CD4-positive, CD25-positive, alpha-beta regulatory T cell (primary cell): ENCODE results near the gene ZDHHC11B. TPM values are rescaled to one million over a fixed set of nuclear protein-coding genes. Genes with fewer than 3 reads are reported as not detected.
"Not testable (repeated sequence)": the region's sequence is repeated elsewhere in the genome, so short reads cannot be mapped to it uniquely, and the experiment has no call there.

Source experiments
- ATAC-seq, 2 donors: fragments of 150-1000 bp; cut with Tn5 transposase; one replicate each; pipeline ENCODE4 v1.10.0; 2021; ENCODE audit warnings: low read depth in 2 of 2, moderate number of reproducible peaks in 2 of 2, moderate library complexity in 1 of 2
- DNase-seq, 3 donors: peaks; one replicate each; pipeline versions ENCODE4 v3.0.0 to v3.0.0-alpha.2; 2012 to 2022; ENCODE audit warnings: mixed read lengths in 1 of 3
- H3K27ac ChIP-seq: one replicate; pipeline ENCODE4 v1.7.0; 2013; ENCODE audit warnings: mild to moderate bottlenecking, low read length; ENCODE audit not compliant: insufficient read depth, poor library complexity, severe bottlenecking
- H3K27me3 ChIP-seq: one replicate; pipeline ENCODE4 v1.7.0; 2013; ENCODE audit warnings: low read length; ENCODE audit not compliant: control insufficient read depth, insufficient read depth
- H3K36me3 ChIP-seq: one replicate; pipeline ENCODE4 v1.7.0; 2013; ENCODE audit warnings: mild to moderate bottlenecking, low read length, moderate library complexity; ENCODE audit not compliant: control insufficient read depth, insufficient read depth
- H3K4me1 ChIP-seq: 2 replicates; pipeline ENCODE4 v1.7.0; 2013; ENCODE audit warnings: mild to moderate bottlenecking, low read length; ENCODE audit not compliant: insufficient read depth, control insufficient read depth, poor library complexity, severe bottlenecking
- H3K4me3 ChIP-seq: one replicate; pipeline ENCODE4 v1.7.0; 2013; ENCODE audit warnings: low read depth, mild to moderate bottlenecking, low read length, moderate library complexity
- H3K9me3 ChIP-seq, 2 experiments: 1 replicate in 1 of 2; 2 replicates in 1 of 2; pipeline ENCODE4 v1.7.0; 2013; ENCODE audit warnings: low read length in 2 of 2, mild to moderate bottlenecking in 1 of 2, moderate library complexity in 1 of 2; ENCODE audit not compliant: control insufficient read depth in 2 of 2
- H3K27ac Mint-ChIP-seq, 3 donors: one replicate each; pipeline ENCODE4 v1.8.0; 2020 to 2022; ENCODE audit warnings: mild to moderate bottlenecking in 3 of 3, mixed read lengths in 3 of 3, moderate library complexity in 2 of 3
- H3K27me3 Mint-ChIP-seq: one replicate; pipeline ENCODE4 v1.8.0; 2022; ENCODE audit warnings: mild to moderate bottlenecking, mixed read lengths
- H3K36me3 Mint-ChIP-seq: one replicate; pipeline ENCODE4 v1.8.0; 2020; ENCODE audit warnings: mixed read lengths
- H3K4me1 Mint-ChIP-seq, 4 donors: one replicate each; pipeline ENCODE4 v1.8.0; 2020 to 2022; ENCODE audit warnings: mixed read lengths in 4 of 4, mild to moderate bottlenecking in 1 of 4
- H3K4me3 Mint-ChIP-seq, 4 donors: one replicate each; pipeline ENCODE4 v1.8.0; 2020 to 2022; ENCODE audit warnings: mild to moderate bottlenecking in 4 of 4, mixed read lengths in 4 of 4, moderate library complexity in 3 of 4
- H3K9me3 Mint-ChIP-seq, 7 donors: one replicate each; pipeline ENCODE4 v1.8.0; 2020 to 2022; ENCODE audit warnings: mixed read lengths in 7 of 7, mild to moderate bottlenecking in 3 of 7, moderate library complexity in 2 of 7
- polyA plus RNA-seq, 4 donors: library from polyadenylated mRNA; unstranded; fragments of 300-500 nt; fragmentation: Illumina TruSeq; gene quantifications; one replicate each; pipeline ENCODE4 v1.2.3, GENCODE V29; 2021
- total RNA-seq: library from RNA; stranded (reverse); gene quantifications from one replicate; pipeline ENCODE4 v1.2.3, GENCODE V29; 2022

ZDHHC11B gene
- total and polyA plus RNA-seq, 5 donors from 2014 or later = 17.7 TPM; not detected in 4

DNA sequence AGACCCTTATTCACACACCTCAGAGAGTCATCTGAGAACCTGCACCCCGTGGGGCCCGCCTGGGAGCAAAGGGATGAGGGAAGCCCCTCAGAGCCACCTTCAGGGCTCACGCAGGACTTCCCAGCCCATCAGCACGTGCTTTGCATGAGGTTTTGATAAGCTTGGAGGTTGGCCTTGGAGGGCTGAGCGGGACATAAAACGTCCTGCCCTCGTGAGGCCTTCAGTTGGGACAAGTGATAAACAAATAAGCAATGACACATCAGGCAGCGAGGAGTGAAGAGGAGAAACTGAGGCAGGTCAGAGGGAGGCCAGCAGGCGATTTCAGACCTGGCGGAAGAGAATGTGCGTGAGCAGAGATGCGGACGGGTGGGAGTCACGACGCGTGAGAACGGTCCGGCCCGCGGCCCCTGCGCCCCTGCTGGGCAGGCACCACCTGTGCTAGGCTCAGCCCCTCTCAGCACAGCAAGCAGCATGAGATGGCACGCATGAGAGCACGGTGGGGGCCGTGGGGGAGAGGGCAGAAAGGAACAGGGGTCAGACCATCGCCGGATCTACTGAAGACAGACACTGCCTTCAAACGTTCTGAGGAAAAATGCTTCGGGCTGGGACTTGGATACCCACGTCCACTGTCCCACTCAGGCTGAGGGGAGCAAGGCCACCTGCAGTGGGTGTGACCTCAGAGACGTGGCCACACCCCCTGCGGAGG lies 12.5 kb downstream of the ZDHHC11B start:
- H3K4me1 ChIP-seq, H3K27ac Mint-ChIP-seq, H3K4me3 Mint-ChIP-seq, H3K4me3 ChIP-seq, H3K9me3 ChIP-seq, H3K27me3 Mint-ChIP-seq, DNase-seq, H3K27me3 ChIP-seq, H3K36me3 Mint-ChIP-seq, H3K27ac ChIP-seq, H3K9me3 Mint-ChIP-seq, ATAC-seq, H3K36me3 ChIP-seq, H3K4me1 Mint-ChIP-seq: not testable (repeated sequence)

- not testable (repeated sequence) for H3K4me1 Mint-ChIP-seq, ATAC-seq, H3K27me3 ChIP-seq, H3K9me3 Mint-ChIP-seq, H3K4me3 ChIP-seq, H3K27ac ChIP-seq, H3K36me3 ChIP-seq, H3K9me3 ChIP-seq, H3K4me1 ChIP-seq, H3K27me3 Mint-ChIP-seq, DNase-seq, H3K4me3 Mint-ChIP-seq, H3K36me3 Mint-ChIP-seq
- peak overlapping the region in 2 of 3 donors; percentile 35 to 52 for H3K27ac Mint-ChIP-seq
Observed at GRCh38 chr5:771087-771781, 13.3 kb downstream of the ZDHHC11B start.

- not testable (repeated sequence) for H3K4me3 Mint-ChIP-seq, H3K27ac Mint-ChIP-seq, DNase-seq, H3K36me3 ChIP-seq, H3K4me1 Mint-ChIP-seq, H3K9me3 ChIP-seq, H3K4me1 ChIP-seq, H3K27ac ChIP-seq, H3K4me3 ChIP-seq, ATAC-seq, H3K36me3 Mint-ChIP-seq, H3K27me3 ChIP-seq, H3K9me3 Mint-ChIP-seq, H3K27me3 Mint-ChIP-seq
Observed at GRCh38 chr5:770585-770984, 13.9 kb downstream of the ZDHHC11B start.

- H3K27me3 Mint-ChIP-seq, H3K9me3 ChIP-seq, H3K4me1 ChIP-seq, H3K9me3 Mint-ChIP-seq, ATAC-seq, H3K4me1 Mint-ChIP-seq, DNase-seq, H3K27me3 ChIP-seq, H3K27ac ChIP-seq, H3K4me3 Mint-ChIP-seq, H3K27ac Mint-ChIP-seq, H3K4me3 ChIP-seq, H3K36me3 Mint-ChIP-seq, H3K36me3 ChIP-seq: not testable (repeated sequence)
Observed at GRCh38 chr5:769485-770145, 14.9 kb downstream of the ZDHHC11B start.

- H3K9me3 ChIP-seq = no peaks in the 10 kb centered on the region
- no peaks in the 10 kb centered on the region for H3K27me3 ChIP-seq
- ATAC-seq (no peak), DNase-seq (no peak)
- no peak overlapping the region for H3K4me3 ChIP-seq
- H3K9me3 Mint-ChIP-seq = no peaks in the 10 kb centered on the region
- H3K4me3 Mint-ChIP-seq = no peak overlapping the region
- H3K27me3 Mint-ChIP-seq = no peaks in the 10 kb centered on the region
- no peak overlapping the region for H3K27ac Mint-ChIP-seq
- H3K36me3 Mint-ChIP-seq = peaks cover 3% of the 10 kb centered on the region
- no peak overlapping the region for H3K27ac ChIP-seq
- no peaks in the 10 kb centered on the region for H3K4me1 Mint-ChIP-seq
- H3K4me1 ChIP-seq = no peaks in the 10 kb centered on the region
- H3K36me3 ChIP-seq = no peaks in the 10 kb centered on the region
Observed at GRCh38 chr5:766666-767431, 17.7 kb downstream of the ZDHHC11B start.

DNA sequence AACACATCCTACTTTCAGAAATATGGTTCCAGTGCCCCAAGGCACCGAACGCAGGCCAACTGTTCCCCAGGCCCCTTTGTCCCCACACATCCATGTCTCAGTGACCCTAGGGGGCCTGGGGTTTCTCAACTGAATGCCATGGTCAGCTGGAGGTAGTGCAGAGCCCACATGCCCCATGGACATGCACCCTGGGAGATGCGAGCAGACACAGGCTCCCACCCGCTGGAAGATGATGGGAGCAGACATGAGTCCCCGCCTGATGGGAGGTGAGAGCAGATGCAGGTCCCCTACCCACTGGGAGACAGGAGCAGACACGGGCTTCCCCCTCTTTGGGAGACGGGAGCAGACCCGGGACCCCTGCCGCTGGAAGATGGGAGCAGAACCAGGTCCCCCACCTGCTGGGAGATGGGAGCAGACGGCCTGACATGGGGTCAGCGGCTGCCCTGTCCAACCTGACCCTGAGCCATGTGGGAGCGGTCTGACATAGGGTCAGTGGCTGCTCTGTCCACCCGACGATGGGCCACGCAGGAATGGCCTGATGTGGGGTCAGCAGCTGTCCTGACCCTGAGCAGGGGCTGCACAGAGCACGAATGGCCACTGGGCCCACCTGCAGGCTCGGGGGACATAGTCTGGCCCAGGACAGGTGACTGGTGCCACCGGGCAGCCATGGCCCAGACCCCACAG lies 18.4 kb downstream of the ZDHHC11B start:
- Mint-ChIP-seq H3K4me1 (no peaks in the 10 kb centered on the region), H3K27ac (no peak overlapping the region), H3K4me3 (no peak overlapping the region), H3K36me3 (peaks cover 3% of the 10 kb centered on the region), H3K9me3 (no peaks in the 10 kb centered on the region), H3K27me3 (no peaks in the 10 kb centered on the region)
- Histone ChIP-seq H3K36me3 (no peaks in the 10 kb centered on the region), H3K27ac (no peak overlapping the region), H3K27me3 (no peaks in the 10 kb centered on the region), H3K4me3 (no peak overlapping the region), H3K4me1 (no peaks in the 10 kb centered on the region), H3K9me3 (no peaks in the 10 kb centered on the region)
- no peak for DNase-seq
- ATAC-seq = no peak

- ATAC-seq (no peak), DNase-seq (no peak)
- Mint-ChIP-seq H3K27ac (no peak overlapping the region), H3K4me1 (peaks cover 2 to 3% (median 2%) of the 10 kb centered on the region in 4 donors), H3K27me3 (no peaks in the 10 kb centered on the region), H3K4me3 (no peak overlapping the region), H3K9me3 (no peaks in the 10 kb centered on the region), H3K36me3 (peaks cover 3% of the 10 kb centered on the region)
- no peaks in the 10 kb centered on the region for H3K36me3 ChIP-seq
- H3K9me3 ChIP-seq = no peaks in the 10 kb centered on the region
- no peak overlapping the region for H3K27ac ChIP-seq
- H3K4me3 ChIP-seq = no peak overlapping the region
- H3K27me3 ChIP-seq = no peaks in the 10 kb centered on the region
- H3K4me1 ChIP-seq = peaks cover 6% of the 10 kb centered on the region
Observed at GRCh38 chr5:763998-764781, 20.3 kb downstream of the ZDHHC11B start.
